HEK293 (cell line): ENCODE measurements around the gene TET1.

Experiments used
- BCL11A ChIP-seq: fragments of 450-650 bp; formaldehyde crosslinking; IDR thresholded peaks from 2 replicates; pipeline ENCODE4 v1.5.1; 2016; ENCODE audit warnings: low read depth, missing biosample characterization, missing genetic modification characterization
- CTCF ChIP-seq: fragments of 450-650 bp; formaldehyde crosslinking; IDR thresholded peaks from 2 replicates; pipeline ENCODE4 v1.5.1; 2016; ENCODE audit warnings: missing biosample characterization, missing genetic modification characterization
- EGR2 ChIP-seq: fragments of 450-650 bp; formaldehyde crosslinking; IDR thresholded peaks from 2 replicates; pipeline ENCODE4 v1.5.1; 2016; ENCODE audit warnings: low read depth, missing biosample characterization, missing genetic modification characterization
- GLI2 ChIP-seq: fragments of 450-650 bp; formaldehyde crosslinking; IDR thresholded peaks from 2 replicates; pipeline ENCODE4; 2017; ENCODE audit warnings: missing biosample characterization, missing genetic modification characterization, low read depth, borderline replicate concordance
- MYNN ChIP-seq: fragments of 450-650 bp; formaldehyde crosslinking; IDR thresholded peaks from 2 replicates; pipeline ENCODE4 v1.5.1; 2016; ENCODE audit warnings: missing biosample characterization, missing genetic modification characterization, borderline replicate concordance
- PATZ1 ChIP-seq: fragments of 450-650 bp; formaldehyde crosslinking; IDR thresholded peaks from 2 replicates; pipeline ENCODE4 v1.5.1; 2016; ENCODE audit warnings: missing biosample characterization, missing genetic modification characterization
- RBAK ChIP-seq: fragments of 450-650 bp; formaldehyde crosslinking; IDR thresholded peaks from 2 replicates; pipeline ENCODE4 v1.5.1; 2016; ENCODE audit warnings: missing biosample characterization, missing genetic modification characterization
- REST ChIP-seq: fragments of 450-650 bp; formaldehyde crosslinking; IDR thresholded peaks from 2 replicates; pipeline ENCODE4 v1.5.1; 2016; ENCODE audit warnings: missing biosample characterization, missing genetic modification characterization
- SCRT2 ChIP-seq: fragments of 450-650 bp; formaldehyde crosslinking; IDR thresholded peaks from 2 replicates; pipeline ENCODE4 v1.5.1; 2016; ENCODE audit warnings: missing biosample characterization, missing genetic modification characterization
- SP3 ChIP-seq: fragments of 450-650 bp; formaldehyde crosslinking; IDR thresholded peaks from 2 replicates; pipeline ENCODE4 v1.5.1; 2016; ENCODE audit warnings: missing biosample characterization, missing genetic modification characterization
- ZBTB10 ChIP-seq: fragments of 450-650 bp; formaldehyde crosslinking; IDR thresholded peaks from 2 replicates; pipeline ENCODE4 v1.5.1; 2016; ENCODE audit warnings: missing biosample characterization, missing genetic modification characterization
- ZNF2 ChIP-seq: fragments of 450-650 bp; formaldehyde crosslinking; IDR thresholded peaks from 2 replicates; pipeline ENCODE4 v1.5.1; 2016; ENCODE audit warnings: missing biosample characterization, missing genetic modification characterization
- ZNF239 ChIP-seq: fragments of 450-650 bp; formaldehyde crosslinking; IDR thresholded peaks from 2 replicates; pipeline ENCODE4 v1.5.1; 2016; ENCODE audit warnings: missing biosample characterization, missing genetic modification characterization
- ZNF266 ChIP-seq: fragments of 450-650 bp; formaldehyde crosslinking; IDR thresholded peaks from 2 replicates; pipeline ENCODE4 v1.5.1; 2016; ENCODE audit warnings: missing biosample characterization, missing genetic modification characterization, low read depth
- ZNF341 ChIP-seq: fragments of 450-650 bp; formaldehyde crosslinking; IDR thresholded peaks from 2 replicates; pipeline ENCODE4; 2016; ENCODE audit warnings: low read depth, missing biosample characterization, missing genetic modification characterization
- ZNF404 ChIP-seq: fragments of 450-650 bp; formaldehyde crosslinking; IDR thresholded peaks from 2 replicates; pipeline ENCODE4 v1.5.1; 2017; ENCODE audit warnings: missing biosample characterization, missing genetic modification characterization
- ZNF433 ChIP-seq: fragments of 450-650 bp; formaldehyde crosslinking; IDR thresholded peaks from 2 replicates; pipeline ENCODE4 v1.5.1; 2016; ENCODE audit warnings: missing biosample characterization, missing genetic modification characterization, low read depth
- ZNF488 ChIP-seq: fragments of 450-650 bp; formaldehyde crosslinking; IDR thresholded peaks from 2 replicates; pipeline ENCODE4 v1.5.1; 2016; ENCODE audit warnings: missing biosample characterization, missing genetic modification characterization
- ZNF510 ChIP-seq: fragments of 450-650 bp; formaldehyde crosslinking; IDR thresholded peaks from 2 replicates; pipeline ENCODE4 v1.5.1; 2018; ENCODE audit warnings: mild to moderate bottlenecking, missing genetic modification characterization, missing biosample characterization; ENCODE audit not compliant: insufficient replicate concordance
- ZNF521 ChIP-seq: fragments of 450-650 bp; formaldehyde crosslinking; IDR thresholded peaks from 2 replicates; pipeline ENCODE4 v1.5.1; 2017; ENCODE audit warnings: missing biosample characterization, mild to moderate bottlenecking, missing genetic modification characterization
- ZNF529 ChIP-seq: fragments of 450-650 bp; formaldehyde crosslinking; IDR thresholded peaks from 2 replicates; pipeline ENCODE4 v1.5.1; 2017; ENCODE audit warnings: missing genetic modification characterization, missing biosample characterization; ENCODE audit not compliant: insufficient replicate concordance
- ZNF664 ChIP-seq: fragments of 450-650 bp; formaldehyde crosslinking; IDR thresholded peaks from 2 replicates; pipeline ENCODE4 v1.5.1; 2016; ENCODE audit warnings: missing biosample characterization, missing genetic modification characterization
- ZNF670 ChIP-seq: fragments of 450-650 bp; formaldehyde crosslinking; IDR thresholded peaks from 2 replicates; pipeline ENCODE4 v1.5.1; 2016; ENCODE audit warnings: missing biosample characterization, missing genetic modification characterization, low read depth
- ZNF704 ChIP-seq: fragments of 450-650 bp; formaldehyde crosslinking; IDR thresholded peaks from 2 replicates; pipeline ENCODE4 v1.5.1; 2016; ENCODE audit warnings: missing biosample characterization, missing genetic modification characterization
- ZNF76 ChIP-seq: fragments of 450-650 bp; formaldehyde crosslinking; IDR thresholded peaks from 2 replicates; pipeline ENCODE4; 2016; ENCODE audit warnings: low read depth, missing biosample characterization, missing genetic modification characterization, borderline replicate concordance
- ZNF792 ChIP-seq: fragments of 450-650 bp; formaldehyde crosslinking; IDR thresholded peaks from 2 replicates; pipeline ENCODE4 v1.5.1; 2016; ENCODE audit warnings: missing biosample characterization, missing genetic modification characterization
- ZSCAN16 ChIP-seq: fragments of 450-650 bp; formaldehyde crosslinking; IDR thresholded peaks from 2 replicates; pipeline ENCODE4 v1.5.1; 2016; ENCODE audit warnings: missing biosample characterization, missing genetic modification characterization
- ZSCAN30 ChIP-seq: fragments of 450-650 bp; IDR thresholded peaks from 2 replicates; pipeline ENCODE4 v1.5.1; 2018; ENCODE audit warnings: missing biosample characterization, mild to moderate bottlenecking, missing genetic modification characterization, moderate library complexity

Gene TET1

GRCh38 chr10:68600041-68600778 is 40.1 kb downstream of the TET1 start (continued):
- TF ChIP-seq ZSCAN16 (tag by site-specific recombination) (0 out of 2 replicates have a peak, but pooled peaks have one; percentile 24), ZNF529 (tag by site-specific recombination) (no peak), ZBTB10 (tag by site-specific recombination) (no peak), ZNF433 (tag by site-specific recombination) (no peak), ZNF510 (tag by site-specific recombination) (no peak), BCL11A (tag by site-specific recombination) (no peak; the same call in 1 of the 2 replicates), ZNF704 (tag by site-specific recombination) (no peak), ZNF239 (tag by site-specific recombination) (no peak), ZNF2 (peak; percentile 68; the same call in 1 of the 2 replicates), RBAK (tag by site-specific recombination) (no peak), CTCF (tag by site-specific recombination) (no peak), ZNF664 (tag by site-specific recombination) (no peak), REST (no peak), EGR2 (tag by site-specific recombination) (no peak), ZNF404 (tag by site-specific recombination) (no peak), ZNF521 (no peak), ZSCAN30 (tag by site-specific recombination) (peak; percentile 64), PATZ1 (peak; percentile 55; the same call in 1 of the 2 replicates), MYNN (tag by site-specific recombination) (no peak), SCRT2 (tag by site-specific recombination) (no peak), ZNF670 (tag by site-specific recombination) (no peak), ZNF488 (no peak), ZNF341 (tag by site-specific recombination) (peak; percentile 71), ZNF266 (tag by site-specific recombination) (no peak), ZNF792 (tag by site-specific recombination) (0 out of 2 replicates have a peak, but pooled peaks have one; percentile 21), GLI2 (no peak), ZNF76 (tag by site-specific recombination) (no peak), SP3 (tag by site-specific recombination) (no peak)
